Measurements from ENCODE around the gene CDCA5. TPM values are rescaled to one million over a fixed set of nuclear protein-coding genes. Genes with fewer than 3 reads are reported as not detected.
A peak's percentile ranks its signal among the peaks of the same experiment; 100 is the strongest.

The CDCA5 gene
- total and polyA plus RNA-seq, 2 of the 4 experiments (the other 2 are of a cell fraction) = 9.1 to 14.0 TPM

GRCh38 chr11:65086809-65087208 is 3.0 kb upstream of the CDCA5 start:
- H3K4me1 ChIP-seq (ENCODE audit: control insufficient read depth, insufficient read depth, low read length) = peaks cover 4% of the 10 kb centered on the region; the same call in 1 of the 2 replicates
- WGBS, 2 experiments (ENCODE audit: extremely low coverage in 2 of 2, insufficient read length in 1 of 2) = no CpG with 5 or more reads among the region's 9 CpGs
- H3K4me2 ChIP-seq (ENCODE audit: low read depth, low read length) = no peak overlapping the region
- H3K18ac ChIP-seq (ENCODE audit: low read depth, low read length) = no peak overlapping the region
- H3K9me3 ChIP-seq (ENCODE audit: control insufficient read depth, insufficient read depth, low read length) = no peaks in the 10 kb centered on the region
- no peaks in the 10 kb centered on the region for H3K27me3 ChIP-seq (ENCODE audit: control insufficient read depth, insufficient read depth, low read length)
- ChIA-PET POLR2A (ENCODE audit: unreplicated experiment) (no interaction called here), CTCF (no interaction called here)
- H2AK5ac ChIP-seq (ENCODE audit: low read depth, low read length) = no peak overlapping the region
- no peak overlapping the region for H3K4ac ChIP-seq (ENCODE audit: low read depth, low read length)
- TF ChIP-seq ELK1 (IDR thresholded peaks at IDR 0.05; ENCODE audit: borderline replicate concordance, low read depth, low read length) = no peak
- in situ Hi-C loops (cut with MboI; ENCODE audit: low sequenced_read_pairs) (no loop called here), intact Hi-C loops (cut with micrococcal nuclease) (no loop called here), dilution Hi-C loops (cut with HindIII; ENCODE audit: low sequenced_read_pairs, unreplicated experiment) (no loop called here)
- H3K14ac ChIP-seq (replicated peaks; ENCODE audit: low read depth, low read length) = no peak overlapping the region
- H2BK15ac ChIP-seq (ENCODE audit: low read depth, low read length) = no peak overlapping the region
- H3K23ac ChIP-seq (ENCODE audit: low read depth, low read length) = no peak overlapping the region
- no peak overlapping the region for H4K5ac ChIP-seq (ENCODE audit: low read depth, low read length)
- no peak overlapping the region for H4K91ac ChIP-seq (ENCODE audit: insufficient read depth, low read depth, low read length)
- no peaks in the 10 kb centered on the region for H3K9me1 ChIP-seq (ENCODE audit: insufficient read depth, low read length)
- no peak overlapping the region for H3K9ac ChIP-seq (ENCODE audit: low read depth, low read length)
- H2BK5ac ChIP-seq (ENCODE audit: low read depth, low read length, poor library complexity, severe bottlenecking) = no peak overlapping the region
- DNase-seq (no peak), ATAC-seq (ENCODE audit: low read depth) (no peak)
- peaks cover 35% of the 10 kb centered on the region for H3K36me3 ChIP-seq (ENCODE audit: control insufficient read depth, insufficient read depth, low read length)
- no peak overlapping the region for H3K27ac ChIP-seq (ENCODE audit: insufficient read depth, low read length)
- H2BK120ac ChIP-seq (ENCODE audit: low read depth, low read length) = no peak overlapping the region
- H3K79me1 ChIP-seq (ENCODE audit: low read depth in 1 of 2, low read length in 2 of 2) = peaks cover 29 to 39% of the 10 kb centered on the region in 2 experiments
- no peak overlapping the region for H3K4me3 ChIP-seq (ENCODE audit: insufficient read depth, low read depth, low read length)
- BruUV-seq (replicated peaks) = no TSS peak
- no peaks in the 10 kb centered on the region; the same call in 1 of the 2 replicates for H4K20me1 ChIP-seq (ENCODE audit: insufficient read depth, low read length)
- peak overlapping the region; percentile 10 for H2AK9ac ChIP-seq (replicated peaks; ENCODE audit: low read depth, low read length, poor library complexity)
- no peak overlapping the region for H2AFZ ChIP-seq (replicated peaks; ENCODE audit: low read length, poor library complexity)
- no peak overlapping the region for H3K56ac ChIP-seq (ENCODE audit: extremely low read depth, insufficient read depth, low read length)
- no peak overlapping the region for H4K8ac ChIP-seq (ENCODE audit: low read depth in 2 of 2, low read length in 2 of 2)
- H2BK20ac ChIP-seq (ENCODE audit: low read depth, low read length) = no peak overlapping the region
